Skeletal muscle cell (primary cell): ENCODE results near the gene LRCH1.

Experiments
- DNase-seq: peaks from one replicate; pipeline ENCODE4 v3.0.0-alpha.2; 2010; ENCODE audit warnings: low read depth
- H3K4me3 ChIP-seq: 2 replicates; pipeline ENCODE4 v1.5.1; 2011; ENCODE audit warnings: low read depth, mild to moderate bottlenecking, control low read depth, low read length, moderate library complexity

Gene LRCH1

DNA sequence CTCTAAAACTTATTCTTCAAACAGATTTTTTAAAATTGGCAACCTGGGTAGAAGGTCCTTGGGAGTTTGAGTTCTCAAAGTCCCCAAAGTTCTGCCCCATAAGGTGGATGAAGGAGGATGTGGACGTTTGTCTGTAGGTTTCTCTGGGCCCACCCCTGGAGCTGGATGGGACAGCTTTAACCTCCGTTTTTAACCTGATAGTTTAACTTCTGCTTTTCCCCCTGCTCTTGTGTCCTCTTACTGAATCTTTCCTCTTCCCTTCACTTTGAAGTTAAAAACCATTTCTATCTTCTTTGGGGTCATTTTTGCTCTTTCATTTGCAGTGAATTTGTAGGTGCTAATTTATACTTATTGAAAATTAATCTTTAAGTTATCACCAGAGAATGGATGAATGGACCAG is 164.9 kb downstream of the LRCH1 start:
- no peak overlapping the region for H3K4me3 ChIP-seq
- DNase-seq = no peak

DNA sequence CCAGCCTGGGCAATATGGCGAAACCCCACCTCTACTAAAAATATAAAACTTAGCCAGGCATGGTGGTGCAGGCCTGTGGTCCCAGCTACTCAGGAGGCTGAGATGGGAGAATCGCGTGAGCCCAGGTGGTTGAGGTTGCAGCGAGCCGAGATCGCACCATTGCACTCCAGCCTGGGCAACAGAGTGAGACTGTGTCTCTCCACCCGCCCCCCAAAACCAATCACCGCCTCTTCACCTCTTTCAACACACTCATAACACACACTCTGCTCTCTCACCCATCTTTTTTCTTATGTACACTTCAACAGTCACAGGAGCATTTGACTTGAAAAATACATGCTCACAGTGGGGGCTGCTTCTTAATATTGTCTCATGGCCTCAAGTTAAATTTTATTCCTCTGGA is 167.2 kb downstream of the LRCH1 start:
- DNase-seq = no peak
- H3K4me3 ChIP-seq = no peak overlapping the region

- DNase-seq = no peak
- H3K4me3 ChIP-seq = no peak overlapping the region
Observed at GRCh38 chr13:46721054-46721453, 168.1 kb downstream of the LRCH1 start.

GRCh38 chr13:46726347-46726746 is 173.4 kb downstream of the LRCH1 start:
- DNase-seq = no peak
- no peak overlapping the region for H3K4me3 ChIP-seq

GRCh38 chr13:46728777-46729176 is 175.8 kb downstream of the LRCH1 start:
- H3K4me3 ChIP-seq = no peak overlapping the region
- no peak for DNase-seq

DNA sequence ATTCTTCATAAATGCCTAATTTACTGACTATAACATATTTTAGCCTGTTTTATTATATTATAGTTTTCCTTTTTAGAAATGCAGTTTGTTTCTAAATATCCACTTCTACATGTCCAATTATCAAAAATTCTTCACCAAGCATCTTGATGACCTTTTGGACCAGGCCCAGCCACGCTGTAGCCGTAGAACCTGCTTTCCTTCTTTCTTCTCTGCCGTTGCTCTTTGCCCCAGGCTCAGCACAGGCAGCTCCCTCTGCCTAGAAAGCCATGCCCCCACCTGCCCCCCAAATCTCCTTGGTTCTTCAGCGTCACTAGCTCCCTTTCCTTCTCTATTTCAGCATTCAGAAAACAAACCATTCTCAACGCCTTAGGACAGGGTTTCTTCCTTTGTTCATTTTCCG is 178.6 kb downstream of the LRCH1 start:
- no peak overlapping the region for H3K4me3 ChIP-seq
- no peak for DNase-seq

DNA sequence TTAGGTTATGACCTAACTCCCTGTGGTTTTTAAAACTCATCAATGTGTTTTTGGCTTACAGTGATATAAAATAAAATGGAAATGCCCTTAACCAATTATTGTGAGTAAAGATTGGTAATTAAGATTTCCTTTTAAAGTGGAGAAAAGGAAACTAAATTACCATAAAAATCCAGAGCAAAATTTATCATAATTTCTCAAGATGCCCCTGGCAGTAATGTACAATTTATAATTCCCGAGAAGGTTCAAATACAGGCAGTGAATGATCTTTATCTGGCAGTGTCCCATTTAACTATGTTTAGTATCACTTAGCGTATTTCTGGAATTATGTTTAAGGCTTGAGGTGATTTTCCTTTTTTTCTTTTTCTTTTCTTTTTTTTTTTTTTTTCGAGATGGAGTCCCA is 182.5 kb downstream of the LRCH1 start:
- no peak for DNase-seq
- no peak overlapping the region for H3K4me3 ChIP-seq

DNA sequence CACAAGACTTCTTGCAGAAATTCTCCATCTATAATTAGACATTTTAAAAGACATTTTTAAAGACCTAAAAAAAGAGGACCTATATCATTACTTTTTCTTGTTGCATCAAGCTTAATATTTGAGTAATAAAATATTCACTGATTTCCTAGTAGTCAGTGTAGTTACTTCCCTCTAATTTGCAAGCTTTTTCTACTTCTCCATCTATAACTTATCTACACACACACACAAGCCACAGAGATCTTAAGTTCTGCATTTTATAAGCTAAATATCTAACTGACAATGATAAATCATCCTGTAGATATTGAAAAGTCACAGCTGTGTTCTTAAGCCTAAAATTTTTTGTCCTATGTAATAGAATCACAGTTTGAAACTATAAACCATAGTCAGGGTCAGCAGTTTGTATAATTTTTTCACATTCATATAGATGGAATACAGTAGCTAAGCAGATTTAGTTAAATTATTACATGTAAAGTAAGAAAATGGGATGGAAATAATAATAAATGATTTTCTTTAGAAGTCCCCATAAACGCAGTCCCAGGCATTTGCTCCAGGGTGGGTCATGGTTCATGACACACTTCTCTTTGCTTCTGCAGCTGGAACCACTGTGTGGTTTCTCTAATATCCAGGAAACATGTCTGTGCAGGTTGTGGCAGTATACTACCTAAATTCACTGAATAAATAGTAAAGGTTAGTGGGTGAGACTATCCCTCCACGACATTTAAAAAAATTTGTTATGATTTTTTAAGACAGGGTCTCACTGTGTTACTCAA is 183.8 kb downstream of the LRCH1 start:
- H3K4me3 ChIP-seq = no peak overlapping the region
- DNase-seq = no peak

- DNase-seq = no peak
- H3K4me3 ChIP-seq = no peak overlapping the region
Observed at GRCh38 chr13:46738055-46738454, 185.1 kb downstream of the LRCH1 start.

DNA sequence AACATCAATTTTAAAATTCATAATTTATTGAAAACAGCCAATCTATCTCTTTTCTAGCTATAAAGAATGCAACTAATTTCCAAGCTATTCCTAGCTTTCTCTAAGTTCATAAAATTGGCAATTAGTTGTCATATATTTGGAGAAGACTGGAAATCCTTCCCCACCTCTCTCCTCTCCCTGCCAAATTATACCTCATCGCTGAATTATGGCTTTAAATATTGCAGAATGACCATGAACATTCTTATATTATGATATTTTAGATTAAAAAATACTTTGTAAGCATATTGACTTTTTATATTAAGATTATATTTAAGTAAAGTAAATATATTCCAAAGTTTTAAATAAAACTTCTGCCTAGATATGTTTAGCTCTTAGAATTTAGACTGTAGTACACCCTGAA is 185.8 kb downstream of the LRCH1 start:
- H3K4me3 ChIP-seq = no peak overlapping the region
- DNase-seq = no peak

DNA sequence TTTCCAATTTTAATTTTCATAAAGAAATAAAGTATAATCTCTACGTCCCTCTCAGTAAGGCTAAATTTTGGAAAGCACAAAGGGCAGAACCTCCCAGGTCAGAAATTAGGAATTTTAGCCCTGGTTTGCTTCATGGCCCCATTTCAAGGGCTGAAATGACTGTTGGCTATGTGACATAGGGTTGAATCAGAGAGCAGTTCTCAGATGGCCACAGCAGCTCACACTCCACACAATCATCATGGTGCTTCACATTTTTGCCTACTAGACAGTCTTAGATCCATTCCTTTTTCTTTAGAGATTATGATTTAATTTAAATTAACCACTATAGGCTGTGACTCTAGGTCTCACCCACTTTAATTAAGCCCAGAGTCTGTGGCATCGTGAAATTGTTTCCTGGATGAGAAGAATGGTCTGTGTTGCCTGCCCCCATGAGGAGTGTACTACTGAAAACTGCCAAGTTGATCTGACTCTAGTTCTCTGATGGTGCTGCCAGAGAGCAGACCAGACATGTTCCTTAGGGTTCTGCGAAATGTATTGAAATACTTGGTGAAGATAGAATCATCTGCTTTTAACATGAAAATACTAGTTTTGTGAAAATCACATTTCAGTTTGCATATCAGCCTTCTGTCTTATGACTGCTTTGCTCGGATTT is 186.6 kb downstream of the LRCH1 start:
- no peak for DNase-seq
- H3K4me3 ChIP-seq = no peak overlapping the region

- DNase-seq = no peak
- H3K4me3 ChIP-seq = no peak overlapping the region
Observed at GRCh38 chr13:46743191-46743590, 190.2 kb downstream of the LRCH1 start.

DNA sequence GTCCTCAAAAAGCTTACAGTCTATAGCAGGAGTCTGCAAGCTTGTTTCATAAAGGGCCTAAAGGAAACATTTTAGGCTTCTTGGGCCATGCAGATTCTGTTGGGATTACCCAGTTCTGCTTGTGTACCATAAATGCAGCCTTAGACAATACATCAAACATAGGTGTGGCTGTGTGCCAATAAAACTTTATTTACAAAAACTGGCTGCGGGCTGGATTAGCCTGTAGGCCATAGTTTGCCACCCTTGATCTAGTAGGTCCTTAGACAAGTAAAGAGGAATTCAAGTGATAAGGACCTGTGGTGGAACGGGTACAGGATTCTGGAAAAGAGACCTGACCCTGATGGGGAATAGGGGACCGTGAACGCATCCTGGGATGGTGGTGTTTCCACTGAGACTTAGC is 192.1 kb downstream of the LRCH1 start:
- H3K4me3 ChIP-seq = no peak overlapping the region
- DNase-seq = no peak

- no peak for DNase-seq
- H3K4me3 ChIP-seq = no peak overlapping the region
Observed at GRCh38 chr13:46745706-46746105, 192.7 kb downstream of the LRCH1 start.

DNA sequence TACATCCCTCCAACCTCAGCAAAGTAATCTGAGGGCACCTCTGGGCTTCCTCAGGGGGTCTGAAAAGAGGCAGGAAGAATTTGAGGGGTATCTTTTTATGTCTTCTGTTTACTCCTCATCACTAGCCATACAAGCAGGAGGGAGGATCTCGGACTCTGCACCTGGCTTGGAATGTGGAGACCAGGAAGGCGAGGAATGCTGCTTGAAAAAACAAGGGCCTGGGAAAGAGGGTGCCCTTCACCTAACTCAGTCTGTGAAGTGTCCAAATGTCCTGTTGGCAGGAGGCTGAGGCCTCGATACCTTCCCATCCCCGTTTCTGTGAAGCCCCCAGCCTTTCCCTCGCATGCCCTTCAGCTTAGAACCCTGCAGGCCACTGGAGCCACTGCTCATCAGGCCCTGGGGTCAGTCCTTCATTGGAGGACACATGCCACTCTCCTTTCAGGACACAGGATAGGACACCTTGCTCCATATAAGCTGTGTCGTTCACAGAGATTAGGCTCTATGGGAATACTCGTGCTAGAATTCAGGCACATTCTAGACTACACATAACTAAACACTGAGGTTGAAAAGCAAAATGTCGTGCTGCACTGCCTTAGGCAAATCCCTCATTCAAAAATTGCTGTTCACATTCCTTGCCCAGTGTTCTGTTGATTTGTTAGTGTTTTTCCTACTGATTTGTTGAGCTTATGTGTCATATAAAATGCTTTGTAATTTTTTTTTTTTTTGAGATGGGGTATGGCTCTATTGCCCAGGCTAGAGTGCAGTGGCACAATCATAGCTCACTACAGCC is 194.3 kb downstream of the LRCH1 start:
- DNase-seq = no peak
- H3K4me3 ChIP-seq = no peak overlapping the region

DNA sequence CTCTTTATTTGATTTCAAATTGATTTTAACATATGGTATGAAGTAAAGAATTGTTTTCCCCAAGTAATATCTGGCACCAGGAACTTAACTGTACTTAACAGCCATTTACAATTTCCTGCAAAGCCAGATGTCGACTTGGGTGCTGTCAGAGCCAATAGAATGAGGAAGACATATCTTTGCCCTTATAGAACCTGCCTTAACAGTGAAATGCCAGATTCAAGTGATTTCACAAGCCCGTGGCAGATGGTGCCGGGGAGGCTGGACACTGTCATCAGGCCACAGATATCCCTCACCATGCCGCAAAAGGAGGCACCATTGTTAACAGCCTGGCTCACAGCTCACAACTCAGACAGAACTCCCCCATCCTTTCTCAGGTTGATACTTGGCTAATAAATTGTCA is 195.3 kb downstream of the LRCH1 start:
- no peak for DNase-seq
- no peak overlapping the region for H3K4me3 ChIP-seq

DNA sequence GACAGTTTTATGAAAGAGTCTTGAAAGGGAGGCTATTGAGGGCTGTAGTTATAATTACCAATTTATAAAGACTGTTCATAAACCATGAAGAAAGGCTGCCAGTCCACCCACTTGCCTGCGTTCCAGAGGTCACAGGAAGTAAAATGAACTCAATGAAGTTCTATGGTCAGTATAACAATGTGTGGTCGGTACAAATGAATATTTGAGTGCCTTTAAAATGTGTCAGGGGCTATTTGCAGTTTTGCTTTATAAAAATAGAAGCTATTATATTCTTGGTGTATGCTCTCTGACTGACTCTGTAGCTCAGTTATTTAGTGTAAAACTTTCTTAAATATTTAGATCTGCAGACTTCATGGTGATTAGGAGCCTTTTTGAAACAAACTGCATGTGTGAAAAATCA is 197.0 kb downstream of the LRCH1 start:
- no peak for DNase-seq
- H3K4me3 ChIP-seq = no peak overlapping the region

- no peak for DNase-seq
- H3K4me3 ChIP-seq = no peak overlapping the region
Observed at GRCh38 chr13:46751811-46752635, 199.1 kb downstream of the LRCH1 start.

DNA sequence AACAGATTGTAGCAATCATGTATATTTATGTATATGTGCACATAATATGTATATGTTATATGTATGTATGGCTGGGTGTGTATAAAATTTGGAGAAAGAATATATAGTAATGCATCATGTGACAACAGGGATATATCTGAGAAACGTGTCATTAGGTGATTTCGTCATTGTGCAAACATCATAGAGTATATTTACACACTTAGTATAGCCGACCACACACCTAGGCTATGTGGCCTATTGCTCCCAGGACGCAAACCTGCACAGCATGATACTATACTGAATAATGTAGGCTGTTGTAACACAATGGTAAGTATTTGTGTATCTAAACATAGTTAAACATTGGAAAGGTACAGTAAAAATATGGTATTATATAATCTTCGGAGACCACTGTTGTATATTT is 200.2 kb downstream of the LRCH1 start:
- no peak overlapping the region for H3K4me3 ChIP-seq
- DNase-seq = no peak

- H3K4me3 ChIP-seq = no peak overlapping the region
- no peak for DNase-seq
Observed at GRCh38 chr13:46753917-46754316, 200.9 kb downstream of the LRCH1 start.
